Transverse colon (tissue), 4 donors: Measurements from ENCODE around the gene ZNF239. TPM values are rescaled to one million over a fixed set of nuclear protein-coding genes. Genes with fewer than 3 reads are reported as not detected.
"Not testable (repeated sequence)": the region's sequence is repeated elsewhere in the genome, so short reads cannot be mapped to it uniquely, and the experiment has no call there.

ENCODE experiments used
- DNase-seq: peaks from one replicate; pipeline ENCODE4 v3.0.0-alpha.2; 2019
- H3K27ac ChIP-seq, 4 donors: fragments of 200-600 bp; sonication (generic); 2 replicates each; pipeline ENCODE4 v1.5.1; 2016 to 2018; ENCODE audit warnings: inconsistent platforms in 4 of 4
- H3K27me3 ChIP-seq: fragments of 200-600 bp; sonication (generic); 2 replicates; pipeline ENCODE4 v1.5.1; 2017; ENCODE audit warnings: inconsistent platforms
- H3K36me3 ChIP-seq, 4 donors: fragments of 200-600 bp; sonication (generic); 2 replicates each; pipeline ENCODE4 v1.5.1; 2017 to 2019; ENCODE audit warnings: inconsistent platforms in 4 of 4
- H3K4me1 ChIP-seq, 4 donors: fragments of 200-600 bp; sonication (generic); 2 replicates each; pipeline ENCODE4 v1.5.1; 2017 to 2020; ENCODE audit warnings: inconsistent platforms in 4 of 4
- H3K4me3 ChIP-seq, 4 donors: fragments of 200-600 bp; sonication (generic); 1 replicate in 1 of 4; 2 replicates in 3 of 4; pipeline versions ENCODE4 v1.5.1 to v1.6.1; 2017 to 2019; ENCODE audit warnings: inconsistent platforms in 4 of 4
- H3K9me3 ChIP-seq, 2 donors: fragments of 200-600 bp; sonication (generic); 2 replicates each; pipeline ENCODE4 v1.5.1; 2017 to 2019; ENCODE audit warnings: inconsistent platforms in 2 of 2
- EP300 ChIP-seq: sonication (generic); formaldehyde crosslinking; IDR thresholded peaks from one replicate; pipeline ENCODE4 v1.6.1; 2017; ENCODE audit warnings: antibody characterized with exemption, low read depth
- POLR2A ChIP-seq: fragments of 450-650 bp; IDR thresholded peaks from one replicate; pipeline ENCODE4 v1.6.1; 2016; ENCODE audit warnings: antibody characterized with exemption, mild to moderate bottlenecking, moderate library complexity
- POLR2AphosphoS5 ChIP-seq, 3 donors: sonication (generic); formaldehyde crosslinking; IDR thresholded peaks; one replicate each; pipeline ENCODE4 v1.6.1; 2016; ENCODE audit warnings: antibody characterized with exemption in 3 of 3
- WGBS, 2 donors: methylation state at CpG; one replicate each; pipeline ENCODE4 v1.1.5; 2018; ENCODE audit warnings: low coverage in 1 of 2; 5-methylcytosine and 5-hydroxymethylcytosine counted together
- in situ Hi-C, 4 donors: fragments of 200-750 bp; cut with MboI; loops; one replicate each; pipeline versions ENCODE4 v1.15.0 to v1.15.1; 2017; ENCODE audit warnings: low sequenced_read_pairs in 3 of 4, low pct_ligation_motif_present in 1 of 4, low pct_unique_long_range_greater_than_20kb in 1 of 4
- intact Hi-C: fragments of 100-400 bp; cut with DNase I; formaldehyde crosslinking; loops from one replicate; pipeline ENCODE4 v1.15.1; 2023; ENCODE audit warnings: low total_unique reads
- total RNA-seq, 4 donors: library from RNA; depleted of rRNA; stranded (reverse); fragments of >200 nt; gene quantifications; one replicate each; pipeline ENCODE4 v1.1.0, GENCODE V29; 2016
- TF ChIP-seq, protein P1 (sequence below), 5 experiments: fragments of 200-600 bp in 3 of 5; fragments of 450-650 bp in 2 of 5; sonication (generic) in 3 of 5; IDR thresholded peaks; 1 replicate in 2 of 5; 2 replicates in 3 of 5; pipeline ENCODE4 v1.5.1; 2016 to 2017; ENCODE audit warnings: antibody characterized with exemption in 5 of 5, inconsistent platforms in 3 of 5, mild to moderate bottlenecking in 2 of 5, moderate library complexity in 1 of 5

The ZNF239 gene
- total RNA-seq, 4 donors from 2014 or later, result 1.4 to 8.2 (median 3.6) TPM

GRCh38 chr10:43605850-43606322 lies 31.5 kb upstream of the ZNF239 start:
- Histone ChIP-seq H3K4me1 (peaks cover 0 to 10% (median 3%) of the 10 kb centered on the region in 4 donors), H3K9me3 (no peaks in the 10 kb centered on the region), H3K36me3 (peaks cover 0 to 5% (median 1%) of the 10 kb centered on the region in 4 donors), H3K27me3 (no peaks in the 10 kb centered on the region), H3K4me3 (peak overlapping the region in 3 of 4 donors; percentile 86 to 92 (median 87)), H3K27ac (peak overlapping the region in 3 of 4 donors; percentile 68 to 80 (median 73))
- WGBS, 2 donors, result 66 to 70% methylated on average over 2 to 12 of the region's 12 CpGs
- DNase-seq, result no peak
- intact Hi-C loops (no loop called here), in situ Hi-C loops (no loop called here)
- TF ChIP-seq POLR2AphosphoS5 (IDR thresholded peaks at IDR 0.05) (no peak), POLR2A (no peak), EP300 (no peak)
- TF ChIP-seq, protein P1, sequence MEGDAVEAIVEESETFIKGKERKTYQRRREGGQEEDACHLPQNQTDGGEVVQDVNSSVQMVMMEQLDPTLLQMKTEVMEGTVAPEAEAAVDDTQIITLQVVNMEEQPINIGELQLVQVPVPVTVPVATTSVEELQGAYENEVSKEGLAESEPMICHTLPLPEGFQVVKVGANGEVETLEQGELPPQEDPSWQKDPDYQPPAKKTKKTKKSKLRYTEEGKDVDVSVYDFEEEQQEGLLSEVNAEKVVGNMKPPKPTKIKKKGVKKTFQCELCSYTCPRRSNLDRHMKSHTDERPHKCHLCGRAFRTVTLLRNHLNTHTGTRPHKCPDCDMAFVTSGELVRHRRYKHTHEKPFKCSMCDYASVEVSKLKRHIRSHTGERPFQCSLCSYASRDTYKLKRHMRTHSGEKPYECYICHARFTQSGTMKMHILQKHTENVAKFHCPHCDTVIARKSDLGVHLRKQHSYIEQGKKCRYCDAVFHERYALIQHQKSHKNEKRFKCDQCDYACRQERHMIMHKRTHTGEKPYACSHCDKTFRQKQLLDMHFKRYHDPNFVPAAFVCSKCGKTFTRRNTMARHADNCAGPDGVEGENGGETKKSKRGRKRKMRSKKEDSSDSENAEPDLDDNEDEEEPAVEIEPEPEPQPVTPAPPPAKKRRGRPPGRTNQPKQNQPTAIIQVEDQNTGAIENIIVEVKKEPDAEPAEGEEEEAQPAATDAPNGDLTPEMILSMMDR (IDR thresholded peaks at IDR 0.05), result no peak

DNA sequence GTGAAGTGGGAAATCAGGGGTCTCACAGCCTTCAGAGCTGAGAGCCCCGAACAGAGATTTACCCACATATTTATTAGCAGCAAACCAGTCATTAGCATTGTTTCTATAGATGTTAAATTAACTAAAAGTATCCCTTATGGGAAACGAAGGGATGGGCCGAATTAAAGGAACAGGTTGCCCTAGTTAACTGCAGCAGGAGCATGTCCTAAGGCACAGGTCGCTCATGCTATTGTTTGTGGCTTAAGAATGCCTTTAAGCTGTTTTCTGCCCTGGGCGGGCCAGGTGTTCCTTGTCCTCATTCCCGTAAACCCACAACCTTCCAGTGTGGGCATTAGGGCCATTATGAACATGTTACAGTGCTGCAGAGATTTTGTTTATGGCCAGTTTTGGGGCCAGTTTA lies 27.2 kb upstream of the ZNF239 start:
- H3K4me1 ChIP-seq, H3K4me3 ChIP-seq, in situ Hi-C loops, DNase-seq, intact Hi-C loops, H3K9me3 ChIP-seq, H3K27ac ChIP-seq, H3K27me3 ChIP-seq, H3K36me3 ChIP-seq: not testable (repeated sequence)
- WGBS, 2 donors, result 86 to 93% methylated on average over 3 to 6 of the region's 6 CpGs

GRCh38 chr10:43599333-43599732 lies 24.9 kb upstream of the ZNF239 start:
- intact Hi-C loops (no loop called here), in situ Hi-C loops (no loop called here)
- no peak for DNase-seq
- Histone ChIP-seq H3K4me1 (peaks cover 0 to 14% (median 4%) of the 10 kb centered on the region in 4 donors), H3K27ac (no peak overlapping the region), H3K9me3 (no peaks in the 10 kb centered on the region), H3K4me3 (no peak overlapping the region), H3K36me3 (no peaks in the 10 kb centered on the region), H3K27me3 (no peaks in the 10 kb centered on the region)
- WGBS, 2 donors, result 58 to 78% methylated on average over 2 of the region's 2 CpGs
- TF ChIP-seq, protein P1 (IDR thresholded peaks at IDR 0.05), result no peak
- TF ChIP-seq EP300, result no peak
- TF ChIP-seq POLR2AphosphoS5 (IDR thresholded peaks at IDR 0.05), result no peak
- TF ChIP-seq POLR2A, result no peak

- in situ Hi-C loops, result no loop called here
- TF ChIP-seq, protein P1 (IDR thresholded peaks at IDR 0.05), result no peak
- TF ChIP-seq POLR2A (no peak), EP300 (no peak), POLR2AphosphoS5 (IDR thresholded peaks at IDR 0.05) (no peak)
These were observed 24.0 kb upstream of the ZNF239 start for GRCh38 chr10:43598446-43598845.

DNA sequence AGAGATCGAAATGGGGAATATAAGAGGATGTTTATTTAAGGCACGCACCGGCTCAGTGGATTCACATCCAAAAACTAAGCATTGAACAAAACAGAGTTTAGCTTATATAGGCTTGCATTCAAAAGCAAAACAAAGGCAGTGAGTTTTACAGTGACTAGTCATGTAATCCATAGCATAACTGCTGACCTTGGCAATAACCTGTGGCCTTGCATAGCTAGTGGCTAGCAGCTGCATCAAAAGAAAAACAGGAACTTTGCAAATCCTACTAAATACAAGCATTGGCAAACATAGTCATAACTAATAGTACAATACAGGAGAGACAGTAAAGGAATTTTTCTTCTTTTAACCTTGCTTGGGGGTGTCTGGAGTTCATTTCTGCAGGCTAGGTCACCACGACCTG lies 22.1 kb upstream of the ZNF239 start:
- Histone ChIP-seq H3K4me3 (no peak overlapping the region), H3K27ac (no peak overlapping the region), H3K27me3 (no peaks in the 10 kb centered on the region), H3K36me3 (no peaks in the 10 kb centered on the region), H3K4me1 (peaks cover 0 to 14% (median 4%) of the 10 kb centered on the region in 4 donors), H3K9me3 (no peaks in the 10 kb centered on the region)
- whole genome bisulfite sequencing, 2 donors, result 89% methylated on average over 4 of the region's 4 CpGs
- no peak for TF ChIP-seq POLR2A
- no peak for TF ChIP-seq EP300
- no peak for TF ChIP-seq POLR2AphosphoS5 (IDR thresholded peaks at IDR 0.05)
- TF ChIP-seq, protein P1 (IDR thresholded peaks at IDR 0.05), result no peak
- no peak for DNase-seq
- intact Hi-C loops, result no loop called here
- in situ Hi-C loops, result no loop called here

More at GRCh38 chr10:43598446-43598845, 24.0 kb upstream of the ZNF239 start:
- Histone ChIP-seq H3K9me3 (no peaks in the 10 kb centered on the region), H3K4me3 (no peak overlapping the region), H3K27ac (no peak overlapping the region), H3K4me1 (peaks cover 0 to 14% (median 4%) of the 10 kb centered on the region in 4 donors), H3K27me3 (no peaks in the 10 kb centered on the region), H3K36me3 (no peaks in the 10 kb centered on the region)
- intact Hi-C loops, result no loop called here
- no peak for DNase-seq
- 74% methylated on average over 2 of the region's 2 CpGs; no CpG with 5 or more reads in 1 of the 2 donors for WGBS, 2 donors
